ENCODE results near the gene GORASP2.
A peak's percentile ranks its signal among the peaks of the same experiment; 100 is the strongest.

Gene GORASP2

DNA sequence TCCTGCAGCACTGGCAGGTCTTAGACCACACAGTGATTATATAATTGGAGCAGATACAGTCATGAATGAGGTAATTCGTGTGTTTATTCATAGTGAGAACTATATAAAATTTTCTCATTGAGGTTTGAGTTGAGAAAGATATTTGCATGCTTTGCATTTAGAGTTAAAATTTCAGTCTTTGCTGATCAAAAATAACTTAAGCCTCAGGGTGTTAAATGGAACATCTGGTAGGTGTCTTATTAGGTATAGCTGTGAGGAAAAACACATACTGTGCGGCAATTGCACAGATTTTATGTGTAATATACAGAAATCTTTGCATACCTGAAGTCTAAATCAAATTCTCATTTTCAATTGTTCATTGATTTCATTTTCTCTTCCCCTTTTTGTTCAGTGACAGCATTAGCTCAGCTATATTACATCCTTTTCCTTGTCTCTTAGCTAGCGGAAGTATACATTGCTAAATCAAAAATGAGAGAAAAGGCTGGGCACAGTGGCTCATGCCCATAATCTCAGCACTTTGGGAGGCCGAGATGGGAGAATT, 21.2 kb downstream of the GORASP2 start:
- FAIRE-seq (peak; percentile 81), DNase-seq (ENCODE audit: insufficient read length, low spot score) (no peak)
- TF ChIP-seq POLR2AphosphoS5 (IDR thresholded peaks at IDR 0.05; ENCODE audit: low read depth, low read length): no peak
- peak; percentile 95 for TF ChIP-seq SPI1 (IDR thresholded peaks at IDR 0.05; ENCODE audit: low read depth, low read length)
- TF ChIP-seq POLR2A (IDR thresholded peaks at IDR 0.05; ENCODE audit: low read depth, low read length): no peak
- TF ChIP-seq POU2F2 (IDR thresholded peaks at IDR 0.05; ENCODE audit: low read depth, low read length): no peak
- no peak for TF ChIP-seq TAF1 (IDR thresholded peaks at IDR 0.05; ENCODE audit: low read depth, low read length)
- no peak for TF ChIP-seq PAX5 (IDR thresholded peaks at IDR 0.05; ENCODE audit: insufficient read depth, low read length, severe bottlenecking)

DNA sequence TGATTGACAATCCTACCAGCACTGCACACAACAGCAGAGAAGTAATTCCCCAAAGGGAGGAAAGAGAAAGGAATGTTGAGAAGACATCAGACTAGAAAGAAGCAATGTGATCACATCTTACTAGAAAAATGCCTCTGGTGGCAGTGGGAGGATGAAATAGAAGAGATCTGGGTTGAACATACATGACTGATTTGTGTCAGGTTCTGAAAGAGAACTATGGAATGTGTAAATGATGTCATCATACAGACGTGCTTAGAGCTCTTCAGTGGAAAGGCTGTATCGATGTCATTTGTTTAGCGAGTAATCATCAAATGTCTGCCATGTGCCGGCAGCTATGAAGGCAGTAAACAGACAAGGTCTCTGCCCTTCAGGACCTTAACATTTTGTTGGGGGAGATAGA, 24.9 kb downstream of the GORASP2 start:
- DNase-seq (ENCODE audit: insufficient read length, low spot score) (no peak), FAIRE-seq (peak; percentile 13)
- TF ChIP-seq POU2F2 (IDR thresholded peaks at IDR 0.05; ENCODE audit: low read depth, low read length): no peak
- no peak for TF ChIP-seq POLR2AphosphoS5 (IDR thresholded peaks at IDR 0.05; ENCODE audit: low read depth, low read length)
- TF ChIP-seq POLR2A (IDR thresholded peaks at IDR 0.05; ENCODE audit: low read depth, low read length): no peak
- no peak for TF ChIP-seq SPI1 (IDR thresholded peaks at IDR 0.05; ENCODE audit: low read depth, low read length)
- TF ChIP-seq TAF1 (IDR thresholded peaks at IDR 0.05; ENCODE audit: low read depth, low read length): no peak
- TF ChIP-seq PAX5 (IDR thresholded peaks at IDR 0.05; ENCODE audit: insufficient read depth, low read length, severe bottlenecking): no peak

DNA sequence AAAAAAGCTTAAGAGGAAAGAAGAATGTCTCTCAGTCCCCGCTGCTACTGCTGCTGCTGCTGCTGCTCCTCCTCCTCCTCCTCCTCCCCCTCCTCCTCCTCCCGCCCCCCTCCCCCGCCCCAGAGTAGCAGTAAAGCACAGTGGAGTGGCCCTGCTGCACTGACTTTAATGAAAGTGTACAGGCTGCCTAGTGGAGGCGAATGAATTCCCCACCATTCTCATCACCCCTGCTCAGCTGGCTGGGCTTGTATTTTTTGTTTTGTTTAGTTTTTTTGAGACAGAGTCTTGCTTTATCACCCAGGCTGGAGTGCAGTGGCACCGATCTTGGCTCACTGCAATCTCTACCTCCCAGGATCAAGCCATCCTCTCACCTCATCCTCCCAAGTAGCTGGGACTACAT, 34.3 kb downstream of the GORASP2 start:
- no peak for DNase-seq (ENCODE audit: insufficient read length, low spot score)
- no peak for TF ChIP-seq SPI1 (IDR thresholded peaks at IDR 0.05; ENCODE audit: low read depth, low read length)
- no peak for FAIRE-seq

DNA sequence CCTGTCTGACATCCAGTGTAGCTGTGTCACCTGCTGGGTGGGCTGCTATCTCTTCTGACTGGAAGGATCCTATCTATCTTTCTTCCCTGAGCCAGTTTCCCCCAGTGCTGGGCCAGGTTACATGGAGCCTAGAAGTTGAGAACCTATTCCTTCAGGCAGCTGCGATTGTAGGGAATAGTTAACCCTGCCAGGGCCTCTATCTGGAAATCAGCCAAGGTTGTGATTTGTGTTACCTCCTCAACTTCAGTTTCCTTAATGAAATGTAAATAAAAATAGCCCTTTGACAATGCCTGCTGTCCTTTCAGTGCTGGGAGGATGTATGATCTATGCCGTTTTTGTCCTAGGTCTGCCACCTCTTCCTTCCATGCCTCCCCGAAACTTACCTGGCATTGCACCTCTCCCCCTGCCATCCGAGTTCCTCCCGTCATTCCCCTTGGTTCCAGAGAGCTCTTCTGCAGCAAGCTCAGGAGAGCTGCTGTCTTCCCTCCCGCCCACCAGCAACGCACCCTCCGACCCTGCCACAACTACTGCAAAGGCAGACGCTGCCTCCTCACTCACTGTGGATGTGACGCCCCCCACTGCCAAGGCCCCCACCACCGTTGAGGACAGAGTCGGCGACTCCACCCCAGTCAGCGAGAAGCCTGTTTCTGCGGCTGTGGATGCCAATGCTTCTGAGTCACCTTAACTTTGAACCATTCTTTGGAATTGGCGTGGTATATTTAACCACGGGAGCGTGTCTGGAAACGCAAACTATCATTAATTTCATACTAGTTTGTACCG, 36.6 kb downstream of the GORASP2 start:
- no peak for DNase-seq (ENCODE audit: insufficient read length, low spot score)
- TF ChIP-seq POU2F2 (IDR thresholded peaks at IDR 0.05; ENCODE audit: low read depth, low read length): no peak
- TF ChIP-seq POLR2AphosphoS5 (IDR thresholded peaks at IDR 0.05; ENCODE audit: low read depth, low read length): no peak
- TF ChIP-seq POLR2A (IDR thresholded peaks at IDR 0.05; ENCODE audit: low read depth, low read length): no peak
- TF ChIP-seq SPI1 (IDR thresholded peaks at IDR 0.05; ENCODE audit: low read depth, low read length): no peak
- no peak for TF ChIP-seq PAX5 (IDR thresholded peaks at IDR 0.05; ENCODE audit: insufficient read depth, low read length, severe bottlenecking)
- no peak for FAIRE-seq

DNA sequence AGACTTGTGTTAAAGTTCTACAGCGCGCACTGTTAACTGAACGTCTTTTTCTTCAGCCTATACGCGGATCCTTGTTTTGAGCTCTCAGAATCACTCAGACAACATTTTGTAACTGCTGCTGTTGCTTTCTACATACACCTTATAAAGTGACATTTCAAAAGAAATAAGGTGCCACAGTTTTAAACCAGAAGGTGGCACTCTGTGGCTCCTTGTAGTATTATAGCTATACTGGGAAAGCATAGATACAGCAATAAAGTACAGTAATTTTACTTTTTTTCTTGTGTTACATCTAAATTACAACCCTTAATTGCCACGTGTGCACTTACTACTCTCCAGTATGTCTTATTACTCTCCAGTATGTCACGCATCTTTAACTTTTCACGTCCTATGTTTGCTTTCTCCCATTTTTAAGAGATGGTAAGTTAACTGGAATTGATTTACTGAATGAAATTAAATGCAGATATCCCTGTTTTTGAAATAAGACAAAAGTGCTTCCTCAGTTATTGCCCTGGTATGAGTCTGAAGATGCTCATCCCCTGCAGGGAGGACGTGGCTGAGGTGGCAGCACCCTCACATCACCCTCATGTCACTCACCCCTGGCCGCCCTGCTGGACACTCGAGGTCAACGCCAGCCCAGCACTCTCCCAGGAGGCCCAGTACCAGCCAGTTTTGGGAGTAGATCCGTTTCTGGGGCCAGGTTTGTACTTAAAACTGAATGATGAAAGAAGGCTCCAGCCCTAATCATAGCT, 37.8 kb downstream of the GORASP2 start:
- DNase-seq (ENCODE audit: insufficient read length, low spot score) (no peak), FAIRE-seq (no peak)
- TF ChIP-seq POLR2A (IDR thresholded peaks at IDR 0.05; ENCODE audit: low read depth, low read length): peak; percentile 46; the same call in 1 of the 2 replicates
- TF ChIP-seq PAX5 (IDR thresholded peaks at IDR 0.05; ENCODE audit: insufficient read depth, low read length, severe bottlenecking): no peak

DNA sequence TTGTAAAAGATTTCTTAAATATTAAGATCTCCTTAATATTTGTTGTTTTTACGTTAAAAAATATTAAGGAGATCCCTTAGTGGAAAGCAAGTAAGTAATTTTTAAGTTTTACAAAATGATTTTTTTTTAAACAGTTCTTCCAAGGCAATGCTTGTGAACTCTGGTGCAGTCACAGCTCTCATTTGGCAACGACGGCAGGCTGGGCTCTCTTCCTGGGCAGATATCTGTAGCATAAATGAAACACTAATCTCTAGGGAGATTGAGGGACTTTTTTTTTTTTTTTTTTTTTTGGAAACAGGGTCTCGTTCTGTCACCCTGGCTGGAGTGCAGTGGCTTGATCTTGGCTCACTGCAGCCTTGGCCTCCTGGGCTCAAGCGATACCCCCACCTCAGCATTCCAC, 38.5 kb downstream of the GORASP2 start:
- FAIRE-seq: no peak
- TF ChIP-seq POLR2A (IDR thresholded peaks at IDR 0.05; ENCODE audit: low read depth, low read length): no peak
- TF ChIP-seq POLR2AphosphoS5 (IDR thresholded peaks at IDR 0.05; ENCODE audit: low read depth, low read length): no peak
- no peak for TF ChIP-seq TAF1 (IDR thresholded peaks at IDR 0.05; ENCODE audit: low read depth, low read length)
- no peak for TF ChIP-seq POU2F2 (IDR thresholded peaks at IDR 0.05; ENCODE audit: low read depth, low read length)
- no peak for TF ChIP-seq PAX5 (IDR thresholded peaks at IDR 0.05; ENCODE audit: insufficient read depth, low read length, severe bottlenecking)
- no peak for TF ChIP-seq SPI1 (IDR thresholded peaks at IDR 0.05; ENCODE audit: low read depth, low read length)
- no peak for DNase-seq (ENCODE audit: insufficient read length, low spot score)

DNA sequence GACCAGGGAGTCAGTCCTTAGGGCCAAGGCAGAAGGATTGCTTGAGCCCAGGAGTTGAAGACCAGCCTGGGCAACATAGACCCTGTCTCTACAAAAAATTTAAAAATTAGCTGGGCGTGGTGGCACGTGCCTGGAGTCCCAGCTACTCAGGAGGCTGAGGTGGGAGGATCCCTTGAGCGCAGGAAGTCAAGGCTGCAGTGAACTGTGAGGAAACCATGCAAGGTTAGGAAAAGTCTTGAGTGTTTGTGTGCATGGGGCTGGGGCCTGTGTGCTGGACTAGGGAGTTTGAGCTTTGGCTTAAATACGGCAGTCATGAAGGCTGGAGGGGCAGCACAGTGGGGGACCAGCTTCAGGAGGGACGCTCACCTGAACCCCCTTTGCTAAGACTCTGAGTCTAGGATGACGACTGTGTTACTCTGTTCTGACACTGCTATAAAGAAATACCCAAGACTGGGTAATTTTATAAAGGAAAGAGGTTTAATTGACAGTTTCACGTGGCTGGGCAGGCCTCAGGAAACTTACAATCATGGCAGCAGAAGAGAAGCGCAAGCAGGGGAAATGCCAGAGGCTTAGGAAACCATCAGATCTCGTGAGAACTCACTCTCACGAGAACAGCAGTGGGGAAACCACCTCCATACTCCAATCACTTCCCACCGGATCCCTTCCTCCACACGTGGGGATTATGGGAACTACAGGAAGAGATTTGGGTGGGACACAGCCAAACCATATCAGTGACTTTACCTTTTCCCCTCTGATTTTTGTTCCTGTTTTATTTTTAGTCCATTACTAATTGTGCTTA, 39.4 kb downstream of the GORASP2 start:
- FAIRE-seq: no peak
- TF ChIP-seq POLR2A (IDR thresholded peaks at IDR 0.05; ENCODE audit: low read depth, low read length) (peak; percentile 13; the same call in 1 of the 2 replicates), POU2F2 (IDR thresholded peaks at IDR 0.05; ENCODE audit: low read depth, low read length) (peak; percentile 62; the same call in 1 of the 2 replicates), PAX5 (IDR thresholded peaks at IDR 0.05; ENCODE audit: insufficient read depth, low read length, severe bottlenecking) (no peak)
- no peak for DNase-seq (ENCODE audit: insufficient read length, low spot score)

DNA sequence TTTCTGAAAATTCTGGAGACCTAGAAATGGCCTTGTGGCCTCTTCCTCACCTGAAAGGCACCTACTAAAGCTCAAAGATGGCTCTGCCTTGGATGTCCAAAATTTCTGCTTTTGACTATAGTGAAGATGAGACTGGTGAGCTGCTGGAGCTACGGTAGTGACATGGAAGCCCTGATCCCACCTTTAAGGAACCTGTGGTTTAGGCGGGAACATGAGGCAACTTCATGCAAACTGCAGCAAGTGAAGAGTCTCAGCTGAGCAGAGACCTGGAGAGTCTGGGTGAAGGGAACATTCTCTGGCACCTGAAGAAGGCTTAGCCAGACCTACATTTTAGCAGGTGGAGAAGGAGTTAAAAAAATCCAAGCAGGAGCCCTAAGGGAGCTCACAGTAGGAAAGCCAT, 40.0 kb downstream of the GORASP2 start:
- no peak for DNase-seq (ENCODE audit: insufficient read length, low spot score)
- no peak for FAIRE-seq
- TF ChIP-seq SPI1 (IDR thresholded peaks at IDR 0.05; ENCODE audit: low read depth, low read length): no peak
- TF ChIP-seq POLR2AphosphoS5 (IDR thresholded peaks at IDR 0.05; ENCODE audit: low read depth, low read length): no peak
- no peak for TF ChIP-seq POLR2A (IDR thresholded peaks at IDR 0.05; ENCODE audit: low read depth, low read length)
- TF ChIP-seq POU2F2 (IDR thresholded peaks at IDR 0.05; ENCODE audit: low read depth, low read length): no peak
- no peak for TF ChIP-seq TAF1 (IDR thresholded peaks at IDR 0.05; ENCODE audit: low read depth, low read length)
- no peak for TF ChIP-seq PAX5 (IDR thresholded peaks at IDR 0.05; ENCODE audit: insufficient read depth, low read length, severe bottlenecking)

DNA sequence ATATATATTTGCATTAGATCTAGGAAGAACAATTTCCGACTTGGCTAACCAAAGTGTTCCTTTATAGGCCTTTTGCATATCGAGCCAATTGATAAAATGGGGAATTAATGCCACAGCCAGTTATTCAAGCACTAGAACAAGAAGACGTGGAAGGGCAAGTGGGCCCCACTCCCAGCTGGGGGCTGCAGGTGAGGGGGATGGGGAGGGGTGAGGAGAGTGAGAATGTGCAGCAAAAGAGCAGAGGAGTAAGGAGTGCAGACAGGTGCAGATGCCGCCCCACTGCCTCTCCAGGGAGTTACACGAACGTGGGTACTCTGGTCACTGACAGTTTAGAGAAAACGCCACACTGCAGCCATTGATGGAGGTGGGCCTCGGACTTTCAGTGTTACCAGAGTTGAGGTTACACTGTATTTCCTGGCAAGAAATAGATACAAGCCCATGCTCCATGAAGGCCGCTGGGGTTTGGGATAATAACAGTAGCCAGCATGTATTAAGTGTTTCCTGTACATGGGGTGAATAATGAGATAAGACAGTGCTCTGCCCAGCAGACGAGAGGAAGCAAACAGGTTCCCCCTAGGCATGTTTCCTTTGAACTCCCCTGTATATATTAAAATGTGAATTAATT, 40.9 kb downstream of the GORASP2 start:
- DNase-seq (ENCODE audit: insufficient read length, low spot score) (no peak), FAIRE-seq (no peak)
- no peak for TF ChIP-seq POU2F2 (IDR thresholded peaks at IDR 0.05; ENCODE audit: low read depth, low read length)
- peak; percentile 37; the same call in 1 of the 2 replicates for TF ChIP-seq POLR2AphosphoS5 (IDR thresholded peaks at IDR 0.05; ENCODE audit: low read depth, low read length)
- no peak for TF ChIP-seq SPI1 (IDR thresholded peaks at IDR 0.05; ENCODE audit: low read depth, low read length)
- no peak for TF ChIP-seq TAF1 (IDR thresholded peaks at IDR 0.05; ENCODE audit: low read depth, low read length)
- TF ChIP-seq PAX5 (IDR thresholded peaks at IDR 0.05; ENCODE audit: insufficient read depth, low read length, severe bottlenecking): no peak
